H9 (cell line): Measurements from ENCODE around the gene NPHP4. TPM values are rescaled to one million over a fixed set of nuclear protein-coding genes. Genes with fewer than 3 reads are reported as not detected.

Source experiments
- DNase-seq: peaks from one replicate; pipeline ENCODE4 v3.0.0-alpha.2; 2017
- H2AFZ ChIP-seq: one replicate; pipeline ENCODE4 v1.6.1; 2013; ENCODE audit warnings: mild to moderate bottlenecking, low read length, control low read depth, moderate library complexity
- H2AK5ac ChIP-seq: 2 replicates; pipeline ENCODE4 v1.6.1; 2013; ENCODE audit warnings: low read length, control low read depth, mixed read lengths; ENCODE audit not compliant: insufficient read length
- H2BK120ac ChIP-seq: one replicate; pipeline ENCODE4 v1.6.1; 2013; ENCODE audit warnings: low read depth, mild to moderate bottlenecking, low read length, control low read depth, inconsistent platforms; ENCODE audit not compliant: poor library complexity, severe bottlenecking
- H2BK12ac ChIP-seq: 2 replicates; pipeline ENCODE4 v1.6.1; 2013; ENCODE audit warnings: low read length, control low read depth, mixed read lengths, low read depth; ENCODE audit not compliant: insufficient read length
- H2BK15ac ChIP-seq: 2 replicates; pipeline ENCODE4 v1.6.1; 2013; ENCODE audit warnings: low read depth, low read length, control low read depth
- H2BK20ac ChIP-seq: one replicate; pipeline ENCODE4 v1.6.1; 2013; ENCODE audit warnings: low read depth, mild to moderate bottlenecking, low read length, control low read depth, inconsistent platforms; ENCODE audit not compliant: poor library complexity, severe bottlenecking
- H2BK5ac ChIP-seq: 2 replicates; pipeline ENCODE4 v1.6.1; 2013; ENCODE audit warnings: low read length, control low read depth, mixed read lengths; ENCODE audit not compliant: insufficient read length
- H3K14ac ChIP-seq: 2 replicates; pipeline ENCODE4 v1.6.1; 2013; ENCODE audit warnings: low read length, control low read depth; ENCODE audit not compliant: insufficient read depth
- H3K18ac ChIP-seq: 2 replicates; pipeline ENCODE4 v1.6.1; 2013; ENCODE audit warnings: low read depth, mild to moderate bottlenecking, mixed read lengths, low read length, control low read depth; ENCODE audit not compliant: insufficient read length
- H3K23ac ChIP-seq: 2 replicates; pipeline ENCODE4 v1.6.1; 2013; ENCODE audit warnings: low read length, control low read depth, mixed read lengths, low read depth; ENCODE audit not compliant: insufficient read length
- H3K23me2 ChIP-seq: 2 replicates; pipeline ENCODE4 v1.6.1; 2013; ENCODE audit warnings: low read depth, mild to moderate bottlenecking, mixed read lengths, low read length, control low read depth; ENCODE audit not compliant: insufficient read length, poor library complexity, severe bottlenecking
- H3K27ac ChIP-seq: 2 replicates; pipeline ENCODE4 v1.5.1; 2013; ENCODE audit warnings: low read length, control low read depth, mixed read lengths, low read depth; ENCODE audit not compliant: insufficient read length
- H3K27me3 ChIP-seq: 2 replicates; pipeline ENCODE4 v1.6.1; 2013; ENCODE audit warnings: low read length, control low read depth, inconsistent platforms; ENCODE audit not compliant: insufficient read depth
- H3K4ac ChIP-seq: 2 replicates; pipeline ENCODE4 v1.6.1; 2013; ENCODE audit warnings: low read depth, mild to moderate bottlenecking, control low read depth, inconsistent platforms, low read length, moderate library complexity
- H3K4me1 ChIP-seq: 2 replicates; pipeline ENCODE4 v1.6.1; 2013; ENCODE audit warnings: low read length, control low read depth, inconsistent platforms; ENCODE audit not compliant: insufficient read depth
- H3K4me2 ChIP-seq: 2 replicates; pipeline ENCODE4 v1.6.1; 2013; ENCODE audit warnings: low read length, control low read depth, mixed read lengths; ENCODE audit not compliant: insufficient read length, insufficient read depth
- H3K56ac ChIP-seq: 2 replicates; pipeline ENCODE4 v1.6.1; 2013; ENCODE audit warnings: low read depth, mild to moderate bottlenecking, mixed read lengths, low read length, control low read depth; ENCODE audit not compliant: insufficient read length
- H3K79me1 ChIP-seq: 2 replicates; pipeline ENCODE4 v1.6.1; 2013; ENCODE audit warnings: low read depth, mild to moderate bottlenecking, moderate library complexity, low read length, control low read depth, inconsistent platforms; ENCODE audit not compliant: insufficient read depth, poor library complexity, severe bottlenecking
- H3K79me2 ChIP-seq: 2 replicates; pipeline ENCODE4 v1.6.1; 2013; ENCODE audit warnings: low read length, control low read depth, inconsistent platforms; ENCODE audit not compliant: insufficient read depth
- H3K9ac ChIP-seq: 2 replicates; pipeline ENCODE4 v1.6.1; 2013; ENCODE audit warnings: low read length, control low read depth, mixed read lengths; ENCODE audit not compliant: insufficient read length; ENCODE audit errors: extremely low read depth
- H3K9me3 ChIP-seq: one replicate; pipeline ENCODE4 v1.6.1; 2013; ENCODE audit warnings: low read depth, low read length, inconsistent platforms; ENCODE audit not compliant: control insufficient read depth
- H3T11ph ChIP-seq: one replicate; pipeline ENCODE4 v1.6.1; 2013; ENCODE audit warnings: mild to moderate bottlenecking, low read length, control low read depth, inconsistent platforms
- H4K20me1 ChIP-seq: one replicate; pipeline ENCODE4 v1.6.1; 2013; ENCODE audit not compliant: control insufficient read depth, insufficient read length, insufficient read depth
- H4K5ac ChIP-seq: 2 replicates; pipeline ENCODE4 v1.6.1; 2013; ENCODE audit warnings: low read depth, mild to moderate bottlenecking, mixed read lengths, low read length, control low read depth; ENCODE audit not compliant: insufficient read length
- H4K8ac ChIP-seq: replicated peaks from 2 replicates; pipeline ENCODE4 v1.6.1; 2013; ENCODE audit warnings: low read length, control low read depth, mixed read lengths, low read depth; ENCODE audit not compliant: insufficient read length
- H4K91ac ChIP-seq: 2 replicates; pipeline ENCODE4 v1.6.1; 2013; ENCODE audit warnings: low read depth, mild to moderate bottlenecking, moderate library complexity, mixed read lengths, low read length, control low read depth; ENCODE audit not compliant: insufficient read length
- H3K27ac Mint-ChIP-seq, 3 experiments: 2 replicates in 2 of 3; 3 replicates in 1 of 3; pipeline ENCODE4 v1.8.0; 2020 to 2021; ENCODE audit warnings: mixed read lengths in 3 of 3, mild to moderate bottlenecking in 1 of 3, moderate library complexity in 1 of 3
- H3K27me3 Mint-ChIP-seq: 2 replicates; pipeline ENCODE4 v1.8.0; 2021; ENCODE audit warnings: low read depth, mild to moderate bottlenecking, moderate library complexity, mixed read lengths
- H3K36me3 Mint-ChIP-seq, 3 experiments: 2 replicates in 2 of 3; 3 replicates in 1 of 3; pipeline ENCODE4 v1.8.0; 2020 to 2021; ENCODE audit warnings: low read depth in 3 of 3, mixed read lengths in 3 of 3; ENCODE audit not compliant: insufficient read depth in 1 of 3
- H3K4me1 Mint-ChIP-seq, 2 experiments: 2 replicates each; pipeline ENCODE4 v1.8.0; 2020; ENCODE audit warnings: mixed read lengths in 2 of 2
- H3K4me3 Mint-ChIP-seq, 2 experiments: 2 replicates in 1 of 2; 3 replicates in 1 of 2; pipeline ENCODE4 v1.8.0; 2020 to 2021; ENCODE audit warnings: mild to moderate bottlenecking in 2 of 2, mixed read lengths in 2 of 2, moderate library complexity in 1 of 2
- H3K9me3 Mint-ChIP-seq, 2 experiments: 2 replicates in 1 of 2; 3 replicates in 1 of 2; pipeline ENCODE4 v1.8.0; 2020; ENCODE audit warnings: mild to moderate bottlenecking in 2 of 2, mixed read lengths in 2 of 2, moderate library complexity in 1 of 2
- WGBS: extraction: QIAGEN DNeasy Blood & Tissue Kit; methylation state at CpG from one replicate; pipeline ENCODE4 v1.1.7; 2013; ENCODE audit warnings: missing lambda C conversion rate, low lambda C conversion rate, mixed read lengths; ENCODE audit not compliant: insufficient read length; ENCODE audit errors: extremely low coverage; 5-methylcytosine and 5-hydroxymethylcytosine counted together
- total RNA-seq: library from RNA; stranded (reverse); gene quantifications from 2 replicates; pipeline ENCODE4 v1.2.1, GENCODE V29; 2021
- TF ChIP-seq, protein P1 (sequence below): fragments of 200-600 bp; sonication (generic); conservative IDR thresholded peaks from 3 replicates; pipeline ENCODE4 v1.8.0; 2021; ENCODE audit warnings: antibody characterized with exemption, mild to moderate bottlenecking

The NPHP4 gene
- total RNA-seq, 1 experiment from 2014 or later: 17.6 TPM

GRCh38 chr1:6008084-6008415, 15.8 kb upstream of the NPHP4 start:
- no peak overlapping the region for H3K4me3 Mint-ChIP-seq
- no peak overlapping the region for H3K4ac ChIP-seq
- no peaks in the 10 kb centered on the region for H4K20me1 ChIP-seq
- H3K18ac ChIP-seq: no peak overlapping the region
- no peak overlapping the region for H3T11ph ChIP-seq
- no peak overlapping the region for H2BK5ac ChIP-seq
- H4K8ac ChIP-seq: no peak overlapping the region
- no peaks in the 10 kb centered on the region for H3K23me2 ChIP-seq
- no peak overlapping the region for H3K14ac ChIP-seq
- H3K23ac ChIP-seq: no peak overlapping the region
- H2AK5ac ChIP-seq: no peak overlapping the region
- no CpG with 5 or more reads among the region's 11 CpGs for whole genome bisulfite sequencing
- TF ChIP-seq, protein P1, sequence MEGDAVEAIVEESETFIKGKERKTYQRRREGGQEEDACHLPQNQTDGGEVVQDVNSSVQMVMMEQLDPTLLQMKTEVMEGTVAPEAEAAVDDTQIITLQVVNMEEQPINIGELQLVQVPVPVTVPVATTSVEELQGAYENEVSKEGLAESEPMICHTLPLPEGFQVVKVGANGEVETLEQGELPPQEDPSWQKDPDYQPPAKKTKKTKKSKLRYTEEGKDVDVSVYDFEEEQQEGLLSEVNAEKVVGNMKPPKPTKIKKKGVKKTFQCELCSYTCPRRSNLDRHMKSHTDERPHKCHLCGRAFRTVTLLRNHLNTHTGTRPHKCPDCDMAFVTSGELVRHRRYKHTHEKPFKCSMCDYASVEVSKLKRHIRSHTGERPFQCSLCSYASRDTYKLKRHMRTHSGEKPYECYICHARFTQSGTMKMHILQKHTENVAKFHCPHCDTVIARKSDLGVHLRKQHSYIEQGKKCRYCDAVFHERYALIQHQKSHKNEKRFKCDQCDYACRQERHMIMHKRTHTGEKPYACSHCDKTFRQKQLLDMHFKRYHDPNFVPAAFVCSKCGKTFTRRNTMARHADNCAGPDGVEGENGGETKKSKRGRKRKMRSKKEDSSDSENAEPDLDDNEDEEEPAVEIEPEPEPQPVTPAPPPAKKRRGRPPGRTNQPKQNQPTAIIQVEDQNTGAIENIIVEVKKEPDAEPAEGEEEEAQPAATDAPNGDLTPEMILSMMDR: no peak
- H2AFZ ChIP-seq: no peak overlapping the region
- H3K27ac Mint-ChIP-seq: no peak overlapping the region
- no peaks in the 10 kb centered on the region for H3K4me1 ChIP-seq
- no peak overlapping the region for H2BK12ac ChIP-seq
- H3K79me2 ChIP-seq: no peaks in the 10 kb centered on the region
- H3K79me1 ChIP-seq: no peaks in the 10 kb centered on the region
- H3K4me1 Mint-ChIP-seq: peaks cover 16 to 27% of the 10 kb centered on the region in 2 experiments
- H3K27me3 ChIP-seq: no peaks in the 10 kb centered on the region
- H3K27me3 Mint-ChIP-seq: peaks cover 28% of the 10 kb centered on the region
- H3K27ac ChIP-seq: no peak overlapping the region
- no peak for DNase-seq
- no peak overlapping the region for H3K4me2 ChIP-seq
- no peaks in the 10 kb centered on the region for H3K9me3 Mint-ChIP-seq
- H4K5ac ChIP-seq: no peak overlapping the region
- H3K9ac ChIP-seq: no peak overlapping the region
- no peak overlapping the region for H3K56ac ChIP-seq
- no peak overlapping the region for H2BK120ac ChIP-seq
- no peak overlapping the region for H2BK20ac ChIP-seq
- H2BK15ac ChIP-seq: no peak overlapping the region
- H3K36me3 Mint-ChIP-seq: peaks cover 0 to 1% (median 0%) of the 10 kb centered on the region in 3 experiments; a peak in 1 of 7 replicates
- H4K91ac ChIP-seq: no peak overlapping the region
- no peaks in the 10 kb centered on the region for H3K9me3 ChIP-seq
